GM23338 (cell line): ENCODE measurements around the gene HNF4A. TPM values are rescaled to one million over a fixed set of nuclear protein-coding genes. Genes with fewer than 3 reads are reported as not detected.

ENCODE experiments used
- ATAC-seq: fragments of 200-7000 bp; cut with Tn5 transposase; 3 replicates; pipeline ENCODE4 v1.9.1; 2020
- DNase-seq: peaks from one replicate; pipeline ENCODE4 v3.0.0-alpha.2; 2015; ENCODE audit warnings: low spot score
- H2AFZ ChIP-seq: fragments of 200-600 bp; sonication (generic); 2 replicates; pipeline ENCODE4 v1.8.0; 2016; ENCODE audit warnings: antibody characterized with exemption, mild to moderate bottlenecking, moderate library complexity
- H3F3A ChIP-seq: fragments of 200-600 bp; sonication (generic); replicated peaks from 2 replicates; pipeline ENCODE4 v1.8.0; 2017; ENCODE audit warnings: antibody characterized with exemption, mixed run types, low read depth
- H3K27ac ChIP-seq: fragments of 200-600 bp; sonication (generic); 2 replicates; pipeline ENCODE4 v1.6.1; 2016; ENCODE audit warnings: low read depth
- H3K27me3 ChIP-seq: fragments of 200-600 bp; sonication (generic); 2 replicates; pipeline ENCODE4 v1.8.0; 2016; ENCODE audit warnings: mild to moderate bottlenecking, mixed run types, moderate library complexity; ENCODE audit not compliant: insufficient read depth
- H3K36me3 ChIP-seq: fragments of 200-600 bp; sonication (generic); 2 replicates; pipeline ENCODE4 v1.8.0; 2016; ENCODE audit warnings: mild to moderate bottlenecking; ENCODE audit not compliant: insufficient read depth
- H3K4me1 ChIP-seq: fragments of 200-600 bp; sonication (generic); 2 replicates; pipeline ENCODE4 v1.8.0; 2016; ENCODE audit warnings: mild to moderate bottlenecking, moderate library complexity; ENCODE audit not compliant: insufficient read depth
- H3K4me2 ChIP-seq: fragments of 200-600 bp; sonication (generic); 2 replicates; pipeline ENCODE4 v1.7.1; 2017; ENCODE audit warnings: mixed run types
- H3K4me3 ChIP-seq: fragments of 200-600 bp; sonication (generic); 2 replicates; pipeline ENCODE4 v1.6.1; 2016; ENCODE audit warnings: mixed run types
- H3K79me2 ChIP-seq: fragments of 200-600 bp; sonication (generic); replicated peaks from 2 replicates; pipeline ENCODE4 v1.8.0; 2017; ENCODE audit warnings: mild to moderate bottlenecking; ENCODE audit not compliant: insufficient read depth
- H3K9me2 ChIP-seq: fragments of 200-600 bp; sonication (generic); 2 replicates; pipeline ENCODE4 v1.8.0; 2017; ENCODE audit not compliant: insufficient read depth
- H4K20me1 ChIP-seq: fragments of 200-600 bp; sonication (generic); replicated peaks from 2 replicates; pipeline ENCODE4 v1.8.0; 2017; ENCODE audit warnings: mild to moderate bottlenecking; ENCODE audit not compliant: insufficient read depth
- H3K27ac Mint-ChIP-seq: 2 replicates; pipeline ENCODE4 v1.8.0; 2020; ENCODE audit warnings: inconsistent platforms, mild to moderate bottlenecking, moderate library complexity, mixed read lengths
- H3K27me3 Mint-ChIP-seq: 3 replicates; pipeline ENCODE4 v1.8.0; 2022; ENCODE audit warnings: low read depth, mild to moderate bottlenecking, moderate library complexity, mixed read lengths, inconsistent platforms; ENCODE audit not compliant: insufficient read depth, poor library complexity
- H3K36me3 Mint-ChIP-seq: 3 replicates; pipeline ENCODE4 v1.8.0; 2021; ENCODE audit warnings: low read depth, mild to moderate bottlenecking, inconsistent platforms, moderate library complexity, mixed read lengths
- H3K4me1 Mint-ChIP-seq: 3 replicates; pipeline ENCODE4 v1.8.0; 2020; ENCODE audit warnings: mild to moderate bottlenecking, inconsistent platforms, mixed read lengths
- H3K4me3 Mint-ChIP-seq: 3 replicates; pipeline ENCODE4 v1.8.0; 2021; ENCODE audit warnings: moderate library complexity, mild to moderate bottlenecking, inconsistent platforms, mixed read lengths
- H3K9me3 Mint-ChIP-seq: 3 replicates; pipeline ENCODE4 v1.8.0; 2020; ENCODE audit warnings: moderate library complexity, mild to moderate bottlenecking, inconsistent platforms, mixed read lengths
- CREB1 ChIP-seq: fragments of 250-450 bp; sonication (Bioruptor Pico); IDR thresholded peaks from 2 replicates; pipeline ENCODE4 v1.5.0; 2020; ENCODE audit warnings: low read depth, mild to moderate bottlenecking, moderate library complexity
- CTCF ChIP-seq, 2 experiments: fragments of 200-600 bp in 1 of 2; sonication (generic) in 1 of 2; conservative IDR thresholded peaks; 2 replicates each; pipeline versions ENCODE4 v1.5.1 to v1.6.1; 2016 to 2017; ENCODE audit warnings: antibody characterized with exemption in 2 of 2, low read depth in 2 of 2, mild to moderate bottlenecking in 2 of 2, moderate library complexity in 1 of 2
- ETS1 ChIP-seq: IDR thresholded peaks from 2 replicates; pipeline ENCODE4 v1.6.1; 2016; ENCODE audit warnings: antibody characterized with exemption
- EZH2 ChIP-seq: fragments of 200-600 bp; sonication (generic); IDR thresholded peaks from one replicate; pipeline ENCODE4 v1.8.0; 2017; ENCODE audit warnings: antibody characterized with exemption, mild to moderate bottlenecking, low read depth; ENCODE audit not compliant: unreplicated experiment
- EZH2phosphoT487 ChIP-seq: fragments of 200-600 bp; sonication (generic); IDR thresholded peaks from one replicate; pipeline ENCODE4 v1.8.1; 2018; ENCODE audit warnings: antibody characterized with exemption; ENCODE audit not compliant: unreplicated experiment
- JUNB ChIP-seq: IDR thresholded peaks from one replicate; pipeline ENCODE4 v1.6.1; 2016; ENCODE audit warnings: antibody characterized with exemption; ENCODE audit not compliant: unreplicated experiment
- NANOG ChIP-seq: IDR thresholded peaks from 2 replicates; pipeline ENCODE4 v1.6.1; 2016; ENCODE audit warnings: antibody characterized with exemption, borderline replicate concordance
- POLR2AphosphoS5 ChIP-seq: IDR thresholded peaks from 2 replicates; pipeline ENCODE4 v1.6.1; 2016; ENCODE audit warnings: antibody characterized with exemption, low read depth
- REST ChIP-seq: IDR thresholded peaks from one replicate; pipeline ENCODE4 v1.6.1; 2018; ENCODE audit warnings: antibody characterized with exemption; ENCODE audit not compliant: unreplicated experiment
- STAT1 ChIP-seq: IDR thresholded peaks from one replicate; pipeline ENCODE4 v1.6.1; 2016; ENCODE audit warnings: antibody characterized with exemption; ENCODE audit not compliant: unreplicated experiment
- ZNF114 ChIP-seq: fragments of 250-450 bp; sonication (Bioruptor Pico); IDR thresholded peaks from 2 replicates; pipeline ENCODE4 v1.5.0; 2020; ENCODE audit warnings: mild to moderate bottlenecking, moderate library complexity
- ZNF331 ChIP-seq: fragments of 250-450 bp; sonication (Bioruptor Pico); IDR thresholded peaks from 2 replicates; pipeline ENCODE4 v1.5.0; 2020; ENCODE audit warnings: low read depth, mild to moderate bottlenecking, moderate library complexity
- ZNF462 ChIP-seq: fragments of 250-450 bp; sonication (Bioruptor Pico); IDR thresholded peaks from 2 replicates; pipeline ENCODE4 v1.5.0; 2020; ENCODE audit warnings: mild to moderate bottlenecking, moderate library complexity
- polyA plus RNA-seq: library from polyadenylated mRNA; unstranded; fragments of >200 nt; fragmentation: Nextera tagmentation; extraction: Ambion mirVana; gene quantifications from 2 replicates; pipeline ENCODE4 v1.2.1, GENCODE V29; 2016
- total RNA-seq: library from RNA; depleted of rRNA; stranded (reverse); fragments of >200 nt; shearing (Covaris generic); gene quantifications from 2 replicates; pipeline ENCODE4 v1.2.3, GENCODE V29; 2014

The HNF4A gene
- total and polyA plus RNA-seq, 2 experiments from 2014 or later: not detected

GRCh38 chr20:44354979-44355497, 461 bp upstream of the HNF4A start:
- no peak overlapping the region for H3K4me2 ChIP-seq
- H3K79me2 ChIP-seq: no peaks in the 10 kb centered on the region
- no peaks in the 10 kb centered on the region for H3K9me2 ChIP-seq
- H3K4me1 ChIP-seq: no peaks in the 10 kb centered on the region
- H2AFZ ChIP-seq: no peak overlapping the region
- H3F3A ChIP-seq: no peaks in the 10 kb centered on the region
- no peaks in the 10 kb centered on the region for H3K27me3 ChIP-seq
- TF ChIP-seq NANOG (no peak), ZNF331 (CRISPR knock-in tag) (no peak), REST (no peak), EZH2 (no peak), POLR2AphosphoS5 (no peak), ETS1 (no peak), ZNF114 (CRISPR knock-in tag) (no peak), CTCF (conservative IDR thresholded peaks at IDR 0.05; ENCODE audit: low read depth in 2 of 2) (no peak), CREB1 (CRISPR knock-in tag) (no peak), EZH2phosphoT487 (no peak), JUNB (no peak), ZNF462 (CRISPR knock-in tag) (no peak), STAT1 (no peak)
- H3K36me3 Mint-ChIP-seq: no peaks in the 10 kb centered on the region
- H3K9me3 Mint-ChIP-seq: no peaks in the 10 kb centered on the region
- peaks cover 1% of the 10 kb centered on the region for H3K27me3 Mint-ChIP-seq
- H3K4me3 ChIP-seq: no peak overlapping the region
- no peaks in the 10 kb centered on the region for H3K36me3 ChIP-seq
- H3K4me3 Mint-ChIP-seq: no peak overlapping the region
- ATAC-seq: no peak
- no peak for DNase-seq
- H3K27ac Mint-ChIP-seq: no peak overlapping the region
- H3K27ac ChIP-seq: no peak overlapping the region
- H3K4me1 Mint-ChIP-seq: no peaks in the 10 kb centered on the region
- H4K20me1 ChIP-seq: no peaks in the 10 kb centered on the region
